Mucosa of stomach (tissue), 1 donor: ENCODE data around the gene LIMS2.

Experiments used
- H3K27me3 ChIP-seq: one replicate; pipeline ENCODE4 v1.7.0; 2013; ENCODE audit warnings: mild to moderate bottlenecking, low read length; ENCODE audit not compliant: control insufficient read depth, insufficient read depth
- H3K36me3 ChIP-seq: one replicate; pipeline ENCODE4 v1.7.0; 2013; ENCODE audit warnings: low read length; ENCODE audit not compliant: control insufficient read depth, insufficient read depth
- H3K4me1 ChIP-seq: one replicate; pipeline ENCODE4 v1.7.0; 2013; ENCODE audit warnings: mild to moderate bottlenecking, low read length; ENCODE audit not compliant: control insufficient read depth, insufficient read depth
- H3K4me3 ChIP-seq: one replicate; pipeline ENCODE4 v1.7.0; 2013; ENCODE audit warnings: low read length
- H3K9ac ChIP-seq: one replicate; pipeline ENCODE4 v1.7.0; 2013; ENCODE audit warnings: mild to moderate bottlenecking, low read length, moderate library complexity
- H3K9me3 ChIP-seq: one replicate; pipeline ENCODE4 v1.7.0; 2013; ENCODE audit warnings: mild to moderate bottlenecking, low read length, moderate library complexity; ENCODE audit not compliant: control insufficient read depth
- donor health status: Pancreatic carcinoma.

LIMS2 gene

DNA sequence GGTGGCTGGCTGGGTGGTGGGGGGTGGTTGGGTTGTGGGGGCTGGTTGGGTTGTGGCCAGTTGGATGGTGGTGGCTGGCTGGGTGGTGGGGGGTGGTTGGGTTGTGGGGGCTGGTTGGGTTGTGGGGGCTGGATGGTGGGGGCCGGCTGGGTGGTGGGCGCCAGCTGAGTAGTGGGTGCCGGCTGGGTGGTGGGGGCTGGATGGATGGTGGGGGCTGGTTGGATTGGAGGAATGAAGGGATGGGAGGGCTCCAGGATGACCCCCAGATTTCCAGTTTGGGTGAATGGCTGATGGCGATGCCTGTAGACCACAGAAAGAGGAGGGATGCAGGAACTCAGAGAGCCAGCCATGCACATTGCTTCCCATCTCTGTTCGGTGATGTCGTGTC is 56.1 kb downstream of the LIMS2 start:
- Histone ChIP-seq H3K9ac (no peak overlapping the region), H3K4me3 (no peak overlapping the region), H3K27me3 (peaks cover 5% of the 10 kb centered on the region), H3K4me1 (no peaks in the 10 kb centered on the region), H3K9me3 (no peaks in the 10 kb centered on the region), H3K36me3 (no peaks in the 10 kb centered on the region)

GRCh38 chr2:127618551-127619202 is 56.7 kb downstream of the LIMS2 start:
- H3K27me3 ChIP-seq, result peaks cover 5% of the 10 kb centered on the region
- no peaks in the 10 kb centered on the region for H3K36me3 ChIP-seq
- no peak overlapping the region for H3K4me3 ChIP-seq
- H3K4me1 ChIP-seq, result no peaks in the 10 kb centered on the region
- no peak overlapping the region for H3K9ac ChIP-seq
- no peaks in the 10 kb centered on the region for H3K9me3 ChIP-seq

GRCh38 chr2:127615511-127616166 is 59.7 kb downstream of the LIMS2 start:
- H3K4me1 ChIP-seq, result no peaks in the 10 kb centered on the region
- no peak overlapping the region for H3K4me3 ChIP-seq
- H3K9ac ChIP-seq, result no peak overlapping the region
- no peaks in the 10 kb centered on the region for H3K9me3 ChIP-seq
- peaks cover 5% of the 10 kb centered on the region for H3K27me3 ChIP-seq
- H3K36me3 ChIP-seq, result no peaks in the 10 kb centered on the region

GRCh38 chr2:127614731-127615130 is 60.6 kb downstream of the LIMS2 start:
- H3K36me3 ChIP-seq, result no peaks in the 10 kb centered on the region
- H3K4me1 ChIP-seq, result no peaks in the 10 kb centered on the region
- no peaks in the 10 kb centered on the region for H3K9me3 ChIP-seq
- H3K4me3 ChIP-seq, result no peak overlapping the region
- peaks cover 4% of the 10 kb centered on the region for H3K27me3 ChIP-seq
- H3K9ac ChIP-seq, result no peak overlapping the region

DNA sequence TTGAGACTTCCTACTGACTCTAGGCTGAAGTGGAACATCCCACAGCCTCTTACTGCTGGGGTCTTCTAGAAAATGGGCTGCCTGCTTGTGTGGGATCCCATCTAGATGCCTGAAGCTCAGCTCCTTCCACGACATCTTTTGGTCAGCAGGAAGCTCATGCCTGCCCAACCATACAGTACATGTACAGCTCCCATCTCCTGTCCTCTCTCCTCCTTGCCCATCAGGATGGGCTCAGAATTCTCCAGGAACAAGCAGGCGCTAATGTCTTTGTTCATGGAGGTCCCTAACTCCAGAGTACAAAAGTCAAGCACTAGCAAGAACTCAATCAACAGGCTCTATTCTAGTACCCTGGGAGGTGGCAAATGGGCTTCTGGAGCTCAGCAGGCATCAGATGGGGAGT is 61.1 kb downstream of the LIMS2 start:
- H3K9me3 ChIP-seq, result no peaks in the 10 kb centered on the region
- no peaks in the 10 kb centered on the region for H3K4me1 ChIP-seq
- H3K4me3 ChIP-seq, result no peak overlapping the region
- no peaks in the 10 kb centered on the region for H3K36me3 ChIP-seq
- no peaks in the 10 kb centered on the region for H3K27me3 ChIP-seq
- H3K9ac ChIP-seq, result no peak overlapping the region

DNA sequence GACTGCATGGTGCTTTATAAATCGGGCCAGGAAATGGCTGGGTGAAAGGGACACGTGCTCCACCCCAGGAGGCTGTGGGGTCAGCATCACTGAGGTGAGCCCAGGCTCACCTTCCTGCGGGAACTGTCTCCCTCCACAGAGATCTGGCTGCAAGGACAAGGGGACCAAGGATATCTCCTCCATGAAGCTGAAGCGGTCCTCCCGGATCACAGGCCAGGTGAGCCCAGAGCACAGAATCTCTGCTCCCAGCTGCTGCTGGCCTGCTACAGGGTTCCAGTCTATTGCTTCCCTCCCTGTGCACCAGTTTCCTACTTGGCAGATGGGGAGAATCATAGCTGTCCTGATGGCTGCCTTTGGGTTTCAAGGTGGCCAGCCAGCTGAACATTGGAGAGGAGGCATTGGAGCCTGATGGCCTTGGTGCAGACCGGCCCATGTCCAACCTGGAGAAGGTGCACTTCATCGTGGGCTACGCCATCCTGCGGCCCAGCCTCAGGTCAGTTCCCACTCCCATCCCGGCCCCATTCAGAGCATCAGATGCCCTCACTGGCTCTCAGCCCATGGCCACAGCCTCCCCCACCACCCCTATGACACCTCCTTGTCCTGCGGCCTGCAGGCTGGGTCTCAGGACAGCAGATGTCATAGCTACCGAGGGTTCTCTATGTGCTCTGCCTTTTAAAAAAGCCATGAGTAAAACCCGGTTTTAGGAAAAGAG is 63.1 kb downstream of the LIMS2 start:
- Histone ChIP-seq H3K4me3 (no peak overlapping the region), H3K9me3 (no peaks in the 10 kb centered on the region), H3K27me3 (no peaks in the 10 kb centered on the region), H3K36me3 (no peaks in the 10 kb centered on the region), H3K4me1 (no peaks in the 10 kb centered on the region), H3K9ac (no peak overlapping the region)

GRCh38 chr2:127611076-127611925 is 64.0 kb downstream of the LIMS2 start:
- H3K9ac ChIP-seq, result no peak overlapping the region
- no peaks in the 10 kb centered on the region for H3K9me3 ChIP-seq
- no peaks in the 10 kb centered on the region for H3K27me3 ChIP-seq
- no peaks in the 10 kb centered on the region for H3K4me1 ChIP-seq
- no peak overlapping the region for H3K4me3 ChIP-seq
- no peaks in the 10 kb centered on the region for H3K36me3 ChIP-seq

GRCh38 chr2:127610561-127610960 is 64.8 kb downstream of the LIMS2 start:
- no peaks in the 10 kb centered on the region for H3K36me3 ChIP-seq
- H3K4me3 ChIP-seq, result no peak overlapping the region
- no peak overlapping the region for H3K9ac ChIP-seq
- H3K27me3 ChIP-seq, result no peaks in the 10 kb centered on the region
- H3K4me1 ChIP-seq, result no peaks in the 10 kb centered on the region
- no peaks in the 10 kb centered on the region for H3K9me3 ChIP-seq

GRCh38 chr2:127609818-127610217 is 65.5 kb downstream of the LIMS2 start:
- Histone ChIP-seq H3K9me3 (no peaks in the 10 kb centered on the region), H3K27me3 (no peaks in the 10 kb centered on the region), H3K36me3 (no peaks in the 10 kb centered on the region), H3K9ac (no peak overlapping the region), H3K4me1 (no peaks in the 10 kb centered on the region), H3K4me3 (no peak overlapping the region)

GRCh38 chr2:127609031-127609751 is 66.1 kb downstream of the LIMS2 start:
- Histone ChIP-seq H3K4me1 (no peaks in the 10 kb centered on the region), H3K36me3 (no peaks in the 10 kb centered on the region)

More at GRCh38 chr2:127609031-127609751, 66.1 kb downstream of the LIMS2 start:
- Histone ChIP-seq H3K4me3 (no peak overlapping the region), H3K9ac (no peak overlapping the region), H3K9me3 (no peaks in the 10 kb centered on the region), H3K27me3 (no peaks in the 10 kb centered on the region)
